HG02759 (cell line): ENCODE results near the gene ZEB1.
"Not testable (repeated sequence)": the region's sequence is repeated elsewhere in the genome, so short reads cannot be mapped to it uniquely, and the experiment has no call there.

ENCODE experiments used
- ATAC-seq: cut with Tn5 transposase; IDR thresholded peaks from one replicate; pipeline ENCODE4 v1.9.1; 2021; ENCODE audit warnings: mild to moderate bottlenecking, moderate library complexity; ENCODE audit not compliant: unreplicated experiment

ZEB1 gene

DNA sequence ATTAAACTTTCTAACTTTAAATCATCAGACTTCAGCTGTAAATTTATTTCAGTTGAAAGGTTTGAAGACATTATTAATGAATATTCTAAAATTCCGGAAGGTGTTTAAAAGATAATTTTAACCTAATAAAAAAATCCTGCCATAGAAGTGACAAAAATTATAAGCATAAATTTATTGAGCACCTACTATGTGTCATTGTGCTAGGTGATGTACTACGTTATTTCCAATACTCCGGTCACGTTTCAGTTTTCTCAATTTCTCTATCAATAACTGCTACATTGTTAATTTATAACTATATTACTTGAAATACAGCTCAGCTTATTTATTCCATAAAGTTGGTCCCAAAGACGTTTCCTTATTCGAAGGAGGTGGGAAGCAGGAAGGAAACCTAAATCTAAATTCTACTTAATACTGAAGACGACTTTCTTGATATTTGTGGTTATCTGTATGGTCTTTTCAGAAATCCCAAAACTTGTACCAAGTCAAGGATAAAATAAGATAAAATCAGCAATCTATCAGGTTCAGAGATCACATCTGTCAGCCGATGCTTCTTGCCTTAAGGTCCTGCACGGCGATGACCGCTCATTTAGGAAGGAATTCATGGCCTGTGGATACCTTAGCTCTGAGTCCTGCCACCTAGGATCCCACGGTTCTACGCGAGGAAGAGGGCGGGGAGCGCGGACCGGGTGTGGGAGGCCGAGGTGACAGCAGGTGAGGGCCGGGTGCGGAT is 1.2 kb upstream of the ZEB1 start:
- no peak for ATAC-seq

DNA sequence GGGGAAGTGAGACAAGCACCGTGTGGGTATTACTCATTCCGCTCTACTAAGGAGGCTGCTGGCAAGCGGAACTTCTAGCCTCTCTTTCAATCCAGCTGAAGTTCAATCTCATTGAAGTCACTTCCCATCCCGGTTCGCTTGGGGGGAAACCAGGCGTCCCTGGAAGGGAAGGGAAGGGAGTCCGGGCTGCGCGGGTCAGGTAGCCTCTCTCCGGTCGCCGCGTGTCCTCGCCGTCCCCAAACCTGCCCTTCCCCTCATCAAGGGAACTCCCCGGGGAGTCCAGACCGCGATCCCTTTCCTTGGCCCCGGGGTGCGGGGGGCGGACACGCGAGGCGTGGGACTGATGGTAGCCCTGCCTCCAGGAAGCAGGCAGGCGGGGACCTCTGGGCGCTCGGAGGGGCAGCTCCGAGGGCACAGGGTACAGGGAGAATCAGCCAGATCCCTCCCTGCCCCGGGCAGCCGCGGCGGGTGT is 598 bp upstream of the ZEB1 start:
- ATAC-seq = peak; percentile 73

DNA sequence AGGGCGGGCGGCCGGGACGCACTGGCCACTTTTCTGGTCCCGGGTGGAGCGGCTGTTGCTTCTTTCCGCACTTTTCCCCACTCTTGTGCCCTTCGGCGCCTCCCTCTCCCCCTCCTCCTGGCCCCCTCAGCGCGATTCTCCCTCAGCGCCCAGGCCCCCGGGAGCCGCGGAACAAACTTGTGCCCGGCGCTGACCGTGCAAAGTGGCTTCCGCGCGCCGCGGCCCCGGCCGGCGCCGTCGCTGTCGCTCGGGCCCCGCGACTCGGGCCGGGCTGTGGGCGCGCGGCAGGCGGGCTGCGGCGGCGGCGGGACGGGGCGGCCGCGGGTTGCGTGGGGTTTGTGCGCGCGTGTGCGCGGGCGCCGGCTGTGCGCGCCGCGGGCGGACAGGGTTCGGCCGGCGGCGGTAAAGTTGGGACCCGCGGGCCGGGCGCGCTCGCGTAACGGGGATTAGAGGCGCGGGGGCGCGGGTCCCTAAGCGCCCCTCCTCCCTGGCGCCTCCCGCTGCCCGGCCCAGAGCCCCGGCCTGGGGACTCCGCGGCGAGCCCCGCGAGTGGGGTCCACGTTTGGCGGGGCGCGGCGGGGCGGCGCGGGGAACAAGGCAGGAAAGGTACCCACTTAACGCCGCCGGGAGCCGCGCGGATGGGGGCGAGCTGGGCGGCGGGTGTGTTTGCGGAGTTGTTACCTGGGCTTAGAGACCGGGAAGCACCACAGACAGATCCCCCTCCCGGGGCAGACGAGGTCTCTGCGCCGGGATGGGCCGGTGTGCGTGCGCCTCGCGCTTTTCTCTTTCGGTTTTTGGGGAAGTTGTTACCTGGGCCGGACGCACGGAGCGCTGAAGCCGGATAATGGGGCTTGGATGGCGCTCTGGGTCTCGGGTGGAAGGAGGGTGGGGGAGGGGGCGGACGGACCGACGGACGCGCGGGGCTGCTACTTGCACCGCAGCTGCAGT is 860 bp downstream of the ZEB1 start:
- peak; percentile 23 for ATAC-seq

DNA sequence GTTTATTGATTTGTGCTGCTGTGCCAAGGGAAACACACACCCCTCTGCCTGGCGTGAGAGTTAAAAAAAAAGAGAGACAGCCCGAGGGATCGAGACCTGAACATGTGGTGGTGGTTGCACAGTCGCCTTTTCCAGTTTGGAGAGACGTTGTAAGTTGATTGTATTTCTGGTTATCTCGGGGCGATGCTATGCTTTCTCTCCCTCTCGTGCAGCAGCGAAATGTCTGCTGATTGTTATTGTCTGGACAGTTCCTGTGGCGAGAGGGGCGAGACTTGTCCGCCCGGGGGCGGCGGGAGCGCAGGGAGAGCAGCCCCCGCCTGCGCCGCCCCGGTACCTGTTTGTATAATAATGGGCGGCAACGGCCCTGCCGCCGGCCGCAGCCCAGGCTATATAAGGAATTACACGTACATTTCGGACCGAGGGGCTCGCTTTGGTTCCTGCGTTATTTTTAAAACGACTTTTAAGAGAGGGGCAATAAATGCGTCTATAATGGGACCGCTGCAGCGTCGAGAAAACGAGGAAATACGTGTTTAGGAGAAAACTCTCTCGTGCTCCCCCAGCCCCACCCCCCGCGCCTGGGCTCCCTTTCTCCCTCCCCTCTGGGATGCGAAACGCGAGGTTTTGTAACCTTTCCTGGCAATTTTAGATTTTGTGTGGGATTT is 1.7 kb downstream of the ZEB1 start:
- peak; percentile 25 for ATAC-seq

DNA sequence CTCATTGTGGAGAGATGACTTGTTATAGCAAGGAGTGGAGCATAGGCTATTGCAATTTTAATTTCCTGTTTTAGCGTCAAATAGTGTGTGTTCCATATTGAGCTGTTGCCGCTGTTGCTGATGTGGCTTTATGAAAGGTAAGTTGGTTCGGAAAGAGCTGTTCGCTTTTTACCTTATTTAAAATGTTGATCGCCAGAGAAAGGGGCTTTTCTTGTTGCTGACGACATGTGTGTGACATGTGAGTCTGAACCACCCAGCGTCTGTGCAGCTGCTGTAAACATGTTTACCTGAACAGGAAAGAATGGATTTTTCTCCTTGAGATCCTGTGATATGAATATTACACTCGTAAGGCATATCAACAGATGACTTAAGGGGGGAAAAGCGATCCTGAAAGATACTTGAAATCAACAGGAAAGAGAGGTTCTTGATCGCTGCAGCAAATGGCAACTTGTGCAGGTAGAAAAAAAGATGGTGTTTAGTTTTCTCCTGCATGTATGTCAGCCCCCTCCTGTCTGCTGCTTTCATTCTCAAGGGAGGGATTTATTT is 2.5 kb downstream of the ZEB1 start:
- no peak for ATAC-seq

DNA sequence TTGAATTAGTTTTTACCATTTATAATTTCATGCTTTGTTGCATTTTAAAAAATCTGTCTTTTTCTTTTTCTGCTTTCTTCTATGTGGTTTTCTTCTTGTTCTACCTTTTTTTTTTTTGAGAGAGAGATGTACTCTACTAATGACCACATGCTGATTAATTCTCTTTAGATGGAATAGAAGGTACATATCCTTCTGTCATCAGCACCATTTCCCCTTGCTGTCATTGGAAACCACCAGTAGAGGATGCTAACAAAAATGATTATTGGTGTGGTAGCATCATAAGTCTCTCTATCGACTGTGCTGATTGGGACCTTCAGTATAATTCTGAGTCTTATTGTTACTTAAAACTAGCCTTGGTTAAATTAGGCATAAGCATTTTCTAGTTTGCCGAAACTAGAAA is 3.6 kb downstream of the ZEB1 start:
- no peak for ATAC-seq

DNA sequence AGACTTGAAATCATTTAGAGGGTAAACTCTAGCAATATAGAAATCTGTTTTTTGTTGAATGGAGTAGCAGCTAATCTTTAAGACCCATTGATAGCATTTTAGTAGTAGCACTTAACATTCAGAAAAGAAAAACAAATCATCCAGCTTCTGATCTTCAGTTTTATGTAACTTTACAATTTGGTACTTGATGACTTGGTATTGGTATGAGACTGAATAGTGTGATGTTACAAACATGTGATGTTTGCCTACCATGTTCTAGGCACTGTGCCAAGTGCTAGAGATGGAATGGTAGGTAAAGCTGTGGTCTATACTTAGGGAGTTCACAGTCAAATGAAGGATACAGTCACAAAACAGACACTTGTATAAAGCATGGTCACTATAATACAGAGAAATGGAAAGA is 21.3 kb downstream of the ZEB1 start:
- peak; percentile 46 for ATAC-seq

DNA sequence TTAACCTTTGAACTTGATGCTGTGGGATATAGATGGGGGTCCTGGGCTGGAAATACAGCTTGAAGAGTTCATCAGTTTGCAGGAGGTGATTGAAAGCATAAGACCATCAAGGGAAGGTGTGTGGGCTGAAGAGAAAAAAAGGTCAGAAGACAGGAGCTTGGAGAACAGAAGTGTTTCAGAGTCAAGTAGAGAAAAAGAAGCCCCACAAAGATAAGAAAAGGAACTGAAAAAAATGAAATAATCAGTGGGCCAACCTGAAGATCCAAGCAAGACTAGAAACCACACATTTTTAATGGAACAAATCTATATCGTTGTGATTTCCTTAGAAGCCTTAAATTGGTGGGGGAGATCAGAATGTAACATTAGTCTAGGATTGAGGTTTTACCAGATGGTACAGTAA is 22.5 kb downstream of the ZEB1 start:
- ATAC-seq = no peak

DNA sequence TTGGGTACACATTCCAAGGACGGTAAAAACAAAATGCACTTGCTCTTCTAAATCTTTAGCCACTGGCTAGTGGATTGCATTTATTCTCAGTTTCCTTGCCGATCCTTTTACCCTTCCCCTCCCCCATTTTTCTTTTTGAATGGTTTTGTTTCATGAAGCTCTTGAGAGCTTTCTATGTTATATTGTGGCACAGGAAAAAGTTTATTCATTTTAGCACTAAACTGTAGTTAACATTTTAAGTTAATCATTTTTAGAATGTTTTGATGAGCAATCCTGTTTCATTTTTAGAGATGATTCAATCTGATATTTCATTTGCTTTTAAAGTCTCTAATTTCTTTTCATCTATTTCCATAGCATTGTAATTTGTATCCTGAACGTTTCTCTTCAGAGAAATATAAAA is 24.0 kb downstream of the ZEB1 start:
- ATAC-seq = no peak

DNA sequence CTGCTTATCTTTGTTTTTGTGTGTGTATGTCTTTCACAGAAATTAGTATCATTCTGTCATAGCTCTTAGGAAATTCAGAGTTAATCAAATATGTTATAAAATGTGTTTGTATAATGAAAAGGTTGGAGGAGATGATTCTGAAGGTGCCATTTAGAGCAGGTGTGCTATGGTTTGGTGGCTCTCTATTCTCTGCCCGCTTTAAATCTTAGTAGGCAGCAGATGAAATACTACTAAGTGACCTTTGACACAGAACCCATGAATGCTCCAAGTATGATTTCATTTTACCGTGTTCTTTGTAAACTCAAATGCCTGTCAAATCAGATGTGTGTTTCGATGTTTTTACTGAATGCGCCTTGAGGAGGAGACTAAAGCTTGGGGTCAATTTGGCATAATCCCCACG is 24.5 kb downstream of the ZEB1 start:
- ATAC-seq = no peak

DNA sequence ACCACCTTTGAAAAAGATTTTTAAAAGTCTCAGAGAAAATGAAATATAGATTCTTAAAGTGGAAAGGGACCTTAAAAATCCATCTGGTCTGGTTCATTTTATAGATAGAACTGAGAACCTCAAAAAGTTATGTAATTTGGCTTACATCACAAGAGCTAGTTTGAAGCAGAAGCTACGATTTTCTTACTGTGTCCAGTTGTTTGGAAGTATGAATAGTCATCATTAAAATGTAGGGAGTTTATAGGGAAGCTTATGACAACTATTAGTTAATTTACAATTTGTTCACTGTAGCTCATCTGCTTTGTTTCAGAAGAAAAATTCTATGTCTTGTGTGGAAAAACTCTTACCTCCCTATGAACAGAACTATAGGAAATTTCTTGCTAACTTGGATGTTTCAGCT is 26.9 kb downstream of the ZEB1 start:
- no peak for ATAC-seq

DNA sequence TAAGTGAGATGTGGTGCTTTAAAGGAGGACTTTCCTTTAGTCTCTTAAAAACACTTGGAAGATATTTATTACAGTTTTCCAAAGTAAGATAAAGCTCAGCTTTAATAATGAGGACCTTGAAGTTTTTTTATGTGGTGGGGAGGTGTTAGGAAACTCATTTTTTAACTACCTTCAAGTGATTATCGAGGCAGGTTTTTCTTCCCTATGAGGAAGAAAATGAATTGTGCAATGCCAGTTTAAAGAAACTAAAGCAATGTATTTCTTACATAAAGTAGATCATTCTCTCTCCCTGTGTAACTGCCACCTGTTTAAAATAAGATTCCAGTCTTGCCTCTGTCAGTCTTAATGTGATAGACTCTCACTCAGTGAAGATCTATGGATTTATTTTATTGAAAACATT is 27.9 kb downstream of the ZEB1 start:
- ATAC-seq = no peak

DNA sequence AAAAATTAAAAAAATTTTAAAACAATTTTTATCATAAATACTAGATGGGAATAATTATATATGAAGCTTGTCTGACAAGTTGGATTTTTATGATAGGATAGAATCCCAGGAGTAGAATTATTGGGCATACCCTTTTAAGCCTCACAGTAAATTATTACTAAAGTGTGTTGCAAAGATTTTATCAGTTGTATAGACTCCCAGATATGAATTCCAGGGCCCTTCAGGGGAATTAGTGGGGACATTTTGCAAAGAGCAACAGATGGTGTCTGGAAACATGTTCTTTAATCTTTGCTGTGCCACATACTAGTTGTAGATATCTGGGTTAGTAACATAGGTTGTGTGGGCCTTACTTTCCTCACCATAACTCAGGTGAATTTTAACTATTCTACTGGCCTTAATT is 28.7 kb downstream of the ZEB1 start:
- no peak for ATAC-seq

DNA sequence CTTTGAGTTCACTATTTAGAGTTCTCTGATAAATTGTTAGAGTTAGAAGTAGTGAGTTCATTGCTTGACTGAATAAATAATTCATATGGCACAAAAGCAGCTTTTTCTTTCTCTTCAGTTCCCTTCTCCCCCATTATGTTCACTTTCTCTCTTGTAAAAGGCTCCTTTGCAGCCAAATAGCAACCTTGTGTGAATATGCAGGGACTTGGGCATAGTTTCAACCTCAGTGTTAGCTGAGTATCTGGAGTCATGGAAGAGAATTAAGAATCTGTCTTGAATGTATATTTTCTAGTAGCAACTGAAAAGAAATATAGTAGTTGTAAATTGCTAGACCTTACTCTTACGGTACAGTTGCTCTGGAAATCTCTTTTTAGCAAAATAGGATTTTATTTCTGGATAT is 31.9 kb downstream of the ZEB1 start:
- ATAC-seq = no peak

DNA sequence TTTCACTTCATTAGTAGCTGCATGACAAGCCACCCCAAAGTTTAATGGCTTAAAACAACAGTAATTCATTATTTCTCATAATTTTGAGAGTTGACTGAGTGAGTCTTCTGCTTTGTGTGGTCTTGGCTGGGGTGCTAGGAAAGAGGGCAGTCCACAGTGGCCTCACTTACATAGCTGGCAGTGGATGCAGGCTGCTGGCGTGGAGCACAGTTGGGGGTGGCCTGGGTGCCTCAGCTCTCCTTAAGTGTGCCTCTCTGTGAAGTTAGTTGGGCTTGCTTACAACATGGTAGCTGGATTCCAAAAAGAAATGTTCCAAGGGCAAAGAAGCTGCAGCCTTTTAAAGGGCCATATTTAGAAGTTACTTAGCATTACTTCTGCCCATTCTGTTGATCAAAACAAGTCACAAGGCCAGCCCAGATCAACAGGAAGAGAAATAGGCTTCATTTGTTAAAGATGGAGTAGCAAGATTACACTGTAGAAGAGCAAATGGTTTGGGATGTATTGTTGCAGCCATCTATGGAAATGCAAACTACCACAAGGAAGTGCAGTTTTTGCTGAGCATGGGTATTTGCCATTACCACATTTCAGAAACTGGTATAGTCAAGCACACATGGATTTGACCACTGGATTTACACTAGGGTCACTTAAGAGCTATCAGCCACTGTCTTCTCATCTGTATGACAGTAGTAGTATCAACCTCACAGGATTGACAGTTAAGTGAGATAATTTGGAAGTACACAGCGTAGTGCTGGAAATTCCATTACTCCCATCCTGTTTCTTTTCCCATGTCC is 33.6 kb downstream of the ZEB1 start:
- no peak for ATAC-seq

DNA sequence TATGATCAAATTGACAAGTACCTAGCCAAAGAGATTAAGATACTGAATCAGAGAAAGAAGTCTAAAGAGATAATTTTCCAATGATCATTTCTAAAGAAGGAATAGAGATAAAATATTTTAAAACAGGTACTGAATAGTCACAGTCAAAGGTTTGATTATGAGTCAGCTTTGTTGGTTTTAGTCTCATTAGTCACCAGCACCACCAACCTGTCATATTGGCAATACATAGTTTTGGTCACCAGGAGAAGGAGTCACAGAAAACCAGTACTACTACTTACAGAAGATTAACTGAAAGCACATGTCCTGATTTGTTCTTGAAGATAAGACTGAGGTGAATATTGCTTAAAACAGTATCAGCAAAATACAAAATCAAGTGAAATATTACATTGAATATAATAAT is 34.6 kb downstream of the ZEB1 start:
- peak; percentile 92 for ATAC-seq

DNA sequence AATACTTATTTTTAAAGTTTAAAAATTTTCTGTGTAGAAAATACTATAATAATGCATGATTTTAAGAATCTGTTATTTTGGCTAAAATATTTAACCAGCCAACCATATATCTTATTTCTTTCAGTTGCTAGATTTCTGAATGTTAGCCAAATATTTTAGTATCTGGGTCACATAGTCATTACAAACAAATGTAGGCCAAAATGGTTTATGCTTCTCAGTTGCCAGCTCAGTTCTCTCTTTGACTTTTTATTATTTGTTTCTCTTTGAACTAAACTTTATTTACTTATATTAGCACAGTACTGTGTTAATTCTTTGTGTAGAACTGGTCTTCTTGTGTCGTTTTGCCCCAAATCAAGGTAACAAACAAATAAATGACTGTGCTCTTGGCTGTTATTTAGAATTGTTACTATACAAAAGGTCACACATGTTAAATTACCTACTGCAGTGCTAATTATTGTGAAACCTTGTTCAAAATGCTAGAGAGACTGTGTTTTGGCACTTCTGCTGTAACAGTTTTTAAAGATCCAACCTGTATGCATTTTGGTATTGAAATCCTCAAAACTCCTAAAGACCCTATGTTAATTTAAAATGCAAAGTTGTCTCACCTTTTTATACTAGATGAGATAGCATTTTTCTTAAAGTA is 39.8 kb downstream of the ZEB1 start:
- no peak for ATAC-seq

DNA sequence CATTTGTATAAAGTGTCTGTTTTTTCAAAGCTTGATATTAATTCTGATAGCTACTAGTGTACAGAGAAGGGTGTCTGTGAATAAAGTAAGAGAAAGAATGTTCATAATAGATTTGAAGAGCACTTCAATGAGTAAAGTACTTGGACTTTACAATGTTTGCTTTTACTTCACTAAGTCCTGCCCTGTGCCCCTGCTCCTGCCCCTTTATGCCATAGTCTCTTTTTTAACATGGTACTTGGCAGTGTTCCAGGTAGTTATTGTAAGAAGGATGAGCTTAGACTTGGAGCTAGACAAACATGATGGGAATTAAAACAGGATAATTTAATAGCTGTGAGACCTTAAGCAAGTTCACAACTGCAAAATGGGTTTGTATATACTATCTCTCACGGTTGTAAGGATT is 41.0 kb downstream of the ZEB1 start:
- ATAC-seq = no peak

DNA sequence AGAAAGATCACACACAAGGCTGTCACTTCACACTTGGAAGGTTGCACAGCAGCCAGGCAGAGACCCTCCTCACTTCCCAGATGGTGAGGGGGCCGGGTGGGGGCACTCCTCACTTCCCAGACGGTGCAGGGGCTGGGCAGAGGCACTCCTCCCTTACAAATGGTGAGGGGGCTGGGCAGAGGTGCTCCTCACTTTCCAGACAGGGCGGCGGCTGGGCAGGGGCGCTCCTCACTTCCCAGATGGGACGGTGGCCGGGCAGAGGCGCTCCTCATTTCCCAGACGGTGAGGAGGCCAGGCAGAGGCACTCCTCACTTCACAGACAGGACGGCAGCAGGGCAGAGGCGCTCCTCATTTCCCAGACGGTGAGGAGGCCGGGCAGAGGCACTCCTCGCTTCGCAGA is 42.5 kb downstream of the ZEB1 start:
- not testable (repeated sequence) for ATAC-seq

DNA sequence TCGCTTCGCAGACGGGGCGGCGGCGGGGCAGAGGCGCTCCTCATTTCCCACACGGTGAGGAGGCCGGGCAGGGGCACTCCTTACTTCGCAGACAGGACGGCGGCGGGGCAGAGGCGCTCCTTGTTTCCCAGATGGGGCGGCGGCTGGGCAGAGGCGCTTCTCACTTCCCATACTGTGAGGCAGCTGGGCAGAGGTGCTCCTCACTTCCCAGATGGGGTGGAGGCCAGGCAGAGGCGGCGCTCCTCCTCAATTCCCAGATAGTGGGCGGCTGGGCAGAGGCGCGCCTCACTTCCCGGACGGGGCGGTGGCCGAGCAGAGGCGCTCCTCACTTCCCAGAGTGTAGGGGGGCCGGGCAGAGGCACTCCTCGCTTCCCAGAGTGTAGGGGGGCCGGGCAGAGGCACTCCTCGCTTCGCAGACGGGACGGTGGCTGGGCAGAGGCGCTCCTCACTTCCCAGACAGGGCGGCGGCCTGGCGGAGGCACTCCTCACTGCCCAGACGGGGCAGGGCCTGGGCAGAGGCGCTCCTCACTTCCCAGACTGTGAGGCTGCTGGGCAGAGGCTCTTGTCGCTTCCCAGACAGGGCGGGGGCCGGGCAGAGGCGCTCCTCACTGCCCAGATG is 43.1 kb downstream of the ZEB1 start:
- no peak for ATAC-seq
